Loucy (cell line): ENCODE results near the gene TMEM51.

Source experiments
- EZH2phosphoT487 ChIP-seq: fragments of 200-600 bp; IDR thresholded peaks from 2 replicates; pipeline ENCODE4 v1.6.1; 2018; ENCODE audit warnings: antibody characterized with exemption, mild to moderate bottlenecking, moderate library complexity, borderline replicate concordance
- TF ChIP-seq, protein P1 (sequence below): fragments of 200-600 bp; sonication (generic); conservative IDR thresholded peaks from 2 replicates; pipeline ENCODE4 v1.5.1; 2014; ENCODE audit warnings: mild to moderate bottlenecking, antibody characterized with exemption, low read length

DNA sequence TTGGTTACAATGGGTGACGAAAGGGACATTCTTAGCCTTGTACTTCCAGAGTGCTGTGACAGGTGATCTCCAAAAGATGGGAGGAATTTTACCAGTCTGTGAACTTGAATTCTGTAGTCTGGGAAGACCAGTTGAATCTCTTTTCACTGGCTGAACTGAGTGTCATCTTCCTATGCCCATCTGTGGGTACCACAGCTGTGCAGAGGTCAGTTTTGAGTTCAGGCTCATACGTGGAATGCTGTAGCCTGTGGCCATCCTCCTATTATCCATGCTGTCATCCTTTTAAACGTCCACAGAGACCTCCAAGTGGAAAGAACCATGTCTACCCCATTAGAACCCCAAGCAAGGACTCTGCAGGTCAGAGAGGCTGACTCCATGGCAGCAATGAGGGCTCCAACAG lies 32.1 kb downstream of the TMEM51 start:
- TF ChIP-seq, protein P1, sequence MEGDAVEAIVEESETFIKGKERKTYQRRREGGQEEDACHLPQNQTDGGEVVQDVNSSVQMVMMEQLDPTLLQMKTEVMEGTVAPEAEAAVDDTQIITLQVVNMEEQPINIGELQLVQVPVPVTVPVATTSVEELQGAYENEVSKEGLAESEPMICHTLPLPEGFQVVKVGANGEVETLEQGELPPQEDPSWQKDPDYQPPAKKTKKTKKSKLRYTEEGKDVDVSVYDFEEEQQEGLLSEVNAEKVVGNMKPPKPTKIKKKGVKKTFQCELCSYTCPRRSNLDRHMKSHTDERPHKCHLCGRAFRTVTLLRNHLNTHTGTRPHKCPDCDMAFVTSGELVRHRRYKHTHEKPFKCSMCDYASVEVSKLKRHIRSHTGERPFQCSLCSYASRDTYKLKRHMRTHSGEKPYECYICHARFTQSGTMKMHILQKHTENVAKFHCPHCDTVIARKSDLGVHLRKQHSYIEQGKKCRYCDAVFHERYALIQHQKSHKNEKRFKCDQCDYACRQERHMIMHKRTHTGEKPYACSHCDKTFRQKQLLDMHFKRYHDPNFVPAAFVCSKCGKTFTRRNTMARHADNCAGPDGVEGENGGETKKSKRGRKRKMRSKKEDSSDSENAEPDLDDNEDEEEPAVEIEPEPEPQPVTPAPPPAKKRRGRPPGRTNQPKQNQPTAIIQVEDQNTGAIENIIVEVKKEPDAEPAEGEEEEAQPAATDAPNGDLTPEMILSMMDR = no peak
- TF ChIP-seq EZH2phosphoT487 = no peak
